Measurements from ENCODE around the gene MRPL53.
"Not testable (repeated sequence)": the region's sequence is repeated elsewhere in the genome, so short reads cannot be mapped to it uniquely, and the experiment has no call there.

The MRPL53 gene

GRCh38 chr2:74481431-74481830 is 9.0 kb upstream of the MRPL53 start:
- DNase-seq: no peak

- no peak for DNase-seq
Measured at GRCh38 chr2:74474899-74475298, 2.4 kb upstream of the MRPL53 start.

- no peak for DNase-seq
Measured at GRCh38 chr2:74474481-74474880, 2.0 kb upstream of the MRPL53 start.

GRCh38 chr2:74472945-74473258 is 422 bp upstream of the MRPL53 start:
- DNase-seq: no peak

- peak; percentile 34 for DNase-seq
Measured at GRCh38 chr2:74471332-74472065, 981 bp downstream of the MRPL53 start.

GRCh38 chr2:74470742-74471141 is 1.7 kb downstream of the MRPL53 start:
- not testable (repeated sequence) for DNase-seq

- no peak for DNase-seq
Measured at GRCh38 chr2:74464406-74464805, 8.1 kb downstream of the MRPL53 start.

- no peak for DNase-seq
Measured at GRCh38 chr2:74462786-74463105, 9.7 kb downstream of the MRPL53 start.

- no peak for DNase-seq
Measured at GRCh38 chr2:74462054-74462785, 10.3 kb downstream of the MRPL53 start.

- no peak for DNase-seq
Measured at GRCh38 chr2:74461187-74462053, 11.1 kb downstream of the MRPL53 start.

GRCh38 chr2:74460187-74460586 is 12.3 kb downstream of the MRPL53 start:
- not testable (repeated sequence) for DNase-seq

GRCh38 chr2:74459503-74460118 is 12.9 kb downstream of the MRPL53 start:
- not testable (repeated sequence) for DNase-seq

GRCh38 chr2:74458938-74459363 is 13.5 kb downstream of the MRPL53 start:
- no peak for DNase-seq

GRCh38 chr2:74458132-74458937 is 14.1 kb downstream of the MRPL53 start, which contains the start of gene WBP1:
Gene WBP1, plus strand, starts transcription at chr2:74458438. Its CDS starts 165 bp downstream, at chr2:74458603.
- peak; percentile 100 for DNase-seq

- DNase-seq: peak; percentile 54
Measured at GRCh38 chr2:74457549-74458131, 14.8 kb downstream of the MRPL53 start.

- peak; percentile 14 for DNase-seq
Measured at GRCh38 chr2:74457129-74457548, 15.3 kb downstream of the MRPL53 start.

- DNase-seq: peak; percentile 98
Measured at GRCh38 chr2:74454654-74455511, 17.6 kb downstream of the MRPL53 start, which contains the start of gene INO80B. Gene INO80B, plus strand, starts transcription at chr2:74455087. Its CDS starts 30 bp downstream, at chr2:74455117.

GRCh38 chr2:74450570-74451190 is 21.8 kb downstream of the MRPL53 start:
- no peak for DNase-seq

- DNase-seq: no peak
Measured at GRCh38 chr2:74448771-74449170, 23.7 kb downstream of the MRPL53 start.
